GM19351 (cell line): ENCODE results near the gene CNPPD1.
"Not testable (repeated sequence)": the region's sequence is repeated elsewhere in the genome, so short reads cannot be mapped to it uniquely, and the experiment has no call there.

ENCODE experiments used
- ATAC-seq: cut with Tn5 transposase; IDR thresholded peaks from one replicate; pipeline ENCODE4 v1.9.1; 2021; ENCODE audit warnings: mild to moderate bottlenecking, moderate library complexity; ENCODE audit not compliant: unreplicated experiment

CNPPD1 gene

DNA sequence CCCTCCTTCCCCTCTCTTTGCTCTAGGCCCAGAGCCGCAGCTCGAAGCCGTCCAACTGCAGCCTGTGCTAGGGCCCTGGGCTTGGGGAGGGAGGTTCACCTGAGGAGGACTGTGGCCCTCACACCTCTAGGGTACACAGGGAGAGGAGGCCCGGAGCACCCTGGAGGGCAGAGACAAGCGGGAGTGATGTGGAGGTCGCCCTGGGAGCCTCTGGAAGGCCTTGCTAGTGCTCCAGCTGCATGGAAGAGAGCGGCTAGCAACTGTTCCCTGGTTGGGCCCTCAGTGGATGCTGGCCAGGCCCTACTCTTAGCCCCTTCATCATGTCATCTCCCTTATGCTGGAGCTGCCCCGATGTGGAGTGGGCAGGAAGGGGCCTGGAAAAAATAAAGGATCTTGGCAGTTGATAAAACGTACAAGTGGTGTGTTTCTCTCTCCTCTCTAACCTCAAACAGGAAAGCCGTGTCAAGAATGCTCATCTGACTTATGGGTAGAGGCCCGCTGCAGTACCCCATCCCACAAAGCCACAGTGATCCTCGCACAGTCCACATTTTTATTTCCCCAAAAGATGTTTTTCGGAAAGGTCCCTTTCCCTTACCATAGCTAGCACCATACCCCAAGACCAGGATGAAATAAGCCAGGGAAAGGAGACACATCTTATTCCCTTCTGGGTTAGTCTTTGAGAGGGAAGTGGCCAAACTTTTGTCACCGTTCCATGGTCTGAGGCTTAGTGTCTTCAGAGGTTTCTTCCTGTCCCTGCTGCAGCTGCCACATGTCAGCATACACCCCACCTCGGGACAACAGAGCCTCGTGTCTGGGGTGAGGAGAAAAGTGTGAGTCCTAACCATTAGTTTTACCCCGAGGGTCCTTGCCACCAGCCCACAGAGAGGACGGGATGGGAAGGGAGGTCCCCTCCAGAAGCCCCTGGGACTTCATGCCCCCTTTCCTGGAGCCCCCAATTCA, 32.8 kb upstream of the CNPPD1 start:
- ATAC-seq = no peak

DNA sequence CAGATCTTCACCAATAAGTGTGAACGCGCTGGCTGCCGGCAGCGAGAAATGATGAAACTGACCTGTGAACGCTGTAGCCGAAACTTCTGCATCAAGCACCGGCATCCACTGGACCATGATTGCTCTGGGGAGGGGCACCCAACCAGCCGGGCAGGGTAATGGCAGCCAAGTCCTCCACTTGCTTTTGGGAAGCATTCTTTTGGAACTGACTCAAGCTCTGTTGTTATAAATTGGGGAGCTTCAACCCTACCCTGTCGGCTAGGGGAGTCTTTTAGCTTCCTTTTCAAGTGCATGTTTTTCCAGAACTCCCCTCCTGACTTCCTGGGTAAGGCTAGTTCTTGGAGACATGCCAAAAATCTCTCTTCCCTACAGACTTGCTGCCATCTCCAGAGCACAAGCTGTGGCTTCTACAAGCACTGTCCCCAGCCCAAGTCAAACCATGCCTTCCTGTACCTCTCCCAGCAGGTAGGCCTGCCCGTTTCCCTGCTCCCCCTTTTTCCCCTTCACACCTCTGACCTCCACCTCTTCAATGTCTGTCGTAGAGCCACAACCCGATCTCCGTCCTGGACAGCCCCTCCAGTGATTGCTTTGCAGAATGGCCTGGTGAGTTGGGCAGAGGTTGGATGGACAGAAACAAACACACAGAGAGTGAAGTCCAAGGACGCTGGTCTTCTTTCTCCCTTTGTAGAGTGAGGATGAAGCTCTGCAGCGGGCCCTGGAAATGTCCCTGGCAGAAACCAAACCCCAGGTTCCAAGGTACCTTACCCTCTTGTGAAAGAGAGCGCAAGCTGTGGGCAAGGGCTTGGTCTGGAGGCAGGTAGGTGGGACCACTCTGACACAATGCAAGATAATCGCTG, 31.4 kb upstream of the CNPPD1 start:
- no peak for ATAC-seq

DNA sequence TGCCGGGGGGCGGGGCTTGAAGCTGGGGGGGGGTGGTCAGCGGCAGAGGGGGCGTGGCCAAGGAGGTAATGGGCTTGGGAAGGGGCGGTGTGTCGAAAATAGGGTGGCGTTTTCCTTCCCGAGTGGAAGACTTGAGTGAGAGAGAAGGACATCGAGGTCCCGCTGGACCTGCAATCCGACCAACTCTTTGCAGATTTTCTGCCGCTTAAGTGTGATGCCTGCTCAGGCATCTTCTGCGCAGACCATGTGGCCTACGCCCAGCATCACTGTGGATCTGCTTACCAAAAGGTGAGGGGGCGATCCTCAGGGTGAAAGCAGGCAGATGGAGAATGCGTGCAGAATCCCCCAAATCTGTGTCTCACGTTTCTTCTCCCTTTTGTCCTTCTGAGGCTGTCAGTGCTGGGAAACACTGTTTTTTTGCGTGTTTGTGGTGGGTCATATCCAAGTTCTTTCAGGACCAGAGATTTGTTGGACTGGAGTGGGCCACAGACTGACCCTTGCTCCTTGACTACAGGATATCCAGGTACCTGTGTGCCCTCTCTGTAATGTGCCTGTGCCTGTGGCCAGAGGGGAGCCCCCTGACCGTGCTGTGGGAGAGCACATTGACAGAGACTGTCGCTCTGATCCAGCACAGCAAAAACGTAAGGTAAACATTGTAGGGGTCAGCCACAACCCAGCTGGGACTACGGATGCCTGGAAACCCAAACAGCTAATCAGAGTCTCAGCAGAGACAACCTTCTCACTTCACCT, 30.6 kb upstream of the CNPPD1 start:
- no peak for ATAC-seq

DNA sequence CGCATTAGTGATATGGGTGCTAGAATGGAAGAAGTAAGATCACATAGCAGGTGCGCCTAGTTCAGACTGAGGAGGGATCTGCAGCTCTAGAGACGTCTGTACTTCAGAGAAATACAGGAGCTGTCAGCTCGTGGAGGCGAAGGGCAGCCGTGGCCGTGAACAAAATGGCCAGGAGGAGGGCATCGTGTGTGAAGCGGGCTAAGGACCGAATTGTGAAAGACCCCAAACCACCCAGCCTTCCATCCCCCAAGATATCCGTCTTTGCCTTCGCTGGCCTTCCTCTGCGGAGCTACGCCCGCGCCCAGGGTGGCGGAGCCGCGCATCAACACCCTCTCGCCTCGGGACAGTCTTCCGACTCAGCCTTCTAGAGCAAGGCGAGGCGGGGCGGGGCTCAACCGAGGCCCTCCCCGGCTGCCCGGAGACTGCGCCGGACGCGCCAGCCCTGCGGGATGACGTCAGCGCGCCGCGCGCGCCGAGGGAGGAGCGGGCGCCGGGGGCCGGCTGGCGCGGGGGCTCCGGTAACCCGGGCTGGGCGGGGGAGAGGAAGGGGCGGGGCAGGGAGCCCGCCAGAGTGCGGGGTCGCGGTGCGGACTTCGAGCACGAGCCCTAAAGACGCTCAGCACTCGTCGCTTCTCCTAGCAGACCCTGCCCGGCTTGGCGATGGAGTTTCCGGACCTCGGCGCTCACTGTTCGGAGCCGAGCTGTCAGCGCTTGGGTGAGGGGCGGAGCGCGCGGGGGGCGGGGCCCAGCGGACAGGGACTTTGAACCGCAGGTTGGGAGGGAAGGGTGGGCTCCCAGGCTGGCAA, 29.8 kb upstream of the CNPPD1 start, which contains the start of gene ZFAND2B:
Gene ZFAND2B (plus strand): TSS at position 455 of the 806 bp plus-strand sequence. CDS start 206 bp downstream, at position 661.
- peak; percentile 98 for ATAC-seq

DNA sequence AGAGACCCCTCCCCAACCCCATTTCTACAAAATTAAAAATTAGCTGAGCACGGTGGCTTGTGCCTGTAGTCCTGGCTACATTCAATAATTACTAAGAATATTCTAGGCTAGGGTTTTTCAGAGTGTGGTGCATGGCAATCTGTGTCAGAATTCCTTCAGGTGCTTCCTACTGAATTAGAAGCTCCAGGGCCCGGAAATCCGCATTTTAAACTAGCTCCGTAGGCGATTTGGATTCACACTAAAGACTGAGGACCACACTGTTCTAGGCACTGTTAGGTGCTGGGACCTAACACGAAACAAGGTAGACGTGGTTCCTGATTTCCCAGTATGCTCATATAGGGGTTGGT, 29.2 kb upstream of the CNPPD1 start:
- no peak for ATAC-seq

DNA sequence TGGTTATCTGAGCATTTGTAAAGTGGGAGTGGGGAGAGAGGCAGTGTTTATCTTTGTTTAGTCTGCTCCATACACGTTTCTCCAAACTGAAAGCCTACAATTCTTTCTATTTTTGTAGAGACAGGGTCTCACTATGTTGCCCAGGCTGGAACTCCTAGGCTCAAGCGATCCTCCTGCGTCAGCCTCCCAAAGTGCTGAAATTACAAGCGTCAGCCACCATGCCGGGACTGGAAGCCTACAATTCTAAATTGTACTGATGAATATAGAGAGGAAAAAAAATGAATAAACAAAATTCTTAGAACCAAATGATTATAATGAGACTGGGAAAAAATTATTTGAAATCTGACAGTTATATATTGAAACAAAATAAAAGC, 28.4 kb upstream of the CNPPD1 start:
- no peak for ATAC-seq

DNA sequence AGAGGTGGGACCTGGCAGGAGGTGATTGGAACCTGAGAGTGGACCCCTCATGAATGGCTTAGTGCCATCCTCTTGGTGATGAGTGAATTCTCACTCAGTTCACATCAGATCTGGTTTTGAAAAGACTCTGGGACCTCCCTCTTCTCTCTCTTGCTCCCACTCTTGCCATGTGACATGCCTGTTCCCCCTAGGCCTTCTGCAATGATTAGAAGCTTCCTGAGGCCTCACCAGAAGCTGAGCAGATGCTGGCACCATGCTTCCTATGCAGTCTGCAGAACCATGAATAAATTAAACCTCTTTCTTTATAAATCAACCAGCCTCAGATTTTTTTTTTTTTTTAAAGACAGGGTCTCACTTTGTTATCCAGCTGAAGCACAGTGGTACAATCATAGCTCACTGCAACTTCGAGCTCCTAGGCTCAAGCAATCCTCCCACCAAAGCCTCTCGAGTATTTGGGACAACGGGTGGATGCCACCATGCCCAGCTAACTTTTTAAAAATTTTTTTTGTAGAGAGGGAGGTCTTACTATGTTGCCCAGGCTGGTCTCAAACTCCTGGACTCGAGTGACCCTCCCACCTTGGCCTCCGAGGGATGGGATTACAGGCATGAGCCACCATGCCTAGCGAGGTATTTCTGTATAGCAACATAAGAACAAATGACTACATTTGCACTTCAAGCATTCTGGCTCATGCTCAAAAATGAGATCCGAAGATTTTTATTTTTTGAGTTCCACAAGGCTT, 27.9 kb upstream of the CNPPD1 start:
- ATAC-seq = no peak

DNA sequence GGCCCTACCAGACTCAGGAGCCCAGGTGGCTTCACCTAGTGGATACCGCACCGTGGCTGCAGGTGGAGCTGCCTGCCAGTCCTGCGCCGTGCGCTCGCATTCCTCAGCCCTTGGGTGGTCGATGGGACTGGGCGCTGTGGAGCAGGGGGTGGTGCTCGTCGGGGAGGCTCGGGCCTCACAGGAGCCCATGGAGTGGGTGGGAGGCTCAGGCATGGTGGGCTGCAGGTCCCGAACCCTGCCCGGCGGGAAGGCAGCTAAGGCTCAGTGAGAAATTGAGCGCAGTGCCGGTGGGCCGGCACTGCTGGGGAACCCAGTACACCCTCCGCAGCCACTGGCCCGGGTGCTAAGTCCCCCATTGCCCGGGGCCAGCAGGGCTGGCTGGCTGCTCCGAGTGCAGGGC, 24.6 kb upstream of the CNPPD1 start:
- not testable (repeated sequence) for ATAC-seq

DNA sequence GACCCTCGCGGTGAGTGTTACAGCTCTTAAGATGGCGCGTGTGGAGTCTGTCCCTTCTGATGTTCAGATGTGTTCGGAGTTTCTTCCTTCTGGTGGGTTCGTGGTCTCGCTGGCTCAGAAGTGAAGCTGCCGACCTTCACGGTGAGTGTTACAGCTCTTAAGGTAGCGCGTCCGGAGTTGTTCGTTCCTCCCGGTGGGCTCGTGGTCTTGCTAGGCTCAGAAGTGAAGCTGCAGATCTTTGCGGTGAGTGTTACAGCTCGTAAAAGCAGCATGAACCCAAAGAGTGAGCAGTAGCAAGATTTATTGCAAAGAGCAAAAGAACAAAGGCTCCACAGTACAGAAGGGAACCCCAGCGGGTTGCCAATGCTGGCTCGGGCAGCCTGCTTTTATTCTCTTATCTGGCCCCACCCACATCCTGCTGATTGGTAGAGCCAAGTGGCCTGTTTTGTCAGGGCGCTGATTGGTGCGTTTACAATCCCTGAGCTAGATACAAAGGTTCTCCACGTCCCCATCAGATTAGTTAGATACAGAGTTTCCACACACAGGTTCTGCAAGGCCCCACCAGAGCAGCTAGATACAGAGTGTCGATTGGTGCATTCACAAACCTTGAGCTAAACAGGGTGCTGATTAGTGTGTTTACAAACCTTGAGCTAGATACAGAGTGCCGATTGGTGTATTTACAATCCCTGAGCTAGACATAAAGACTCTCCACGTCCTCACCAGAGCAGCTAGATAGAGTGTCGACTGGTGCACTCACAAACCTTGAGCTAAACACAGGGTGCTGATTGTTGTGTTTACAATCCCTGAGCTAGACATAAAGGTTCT, 24.0 kb upstream of the CNPPD1 start:
- not testable (repeated sequence) for ATAC-seq

DNA sequence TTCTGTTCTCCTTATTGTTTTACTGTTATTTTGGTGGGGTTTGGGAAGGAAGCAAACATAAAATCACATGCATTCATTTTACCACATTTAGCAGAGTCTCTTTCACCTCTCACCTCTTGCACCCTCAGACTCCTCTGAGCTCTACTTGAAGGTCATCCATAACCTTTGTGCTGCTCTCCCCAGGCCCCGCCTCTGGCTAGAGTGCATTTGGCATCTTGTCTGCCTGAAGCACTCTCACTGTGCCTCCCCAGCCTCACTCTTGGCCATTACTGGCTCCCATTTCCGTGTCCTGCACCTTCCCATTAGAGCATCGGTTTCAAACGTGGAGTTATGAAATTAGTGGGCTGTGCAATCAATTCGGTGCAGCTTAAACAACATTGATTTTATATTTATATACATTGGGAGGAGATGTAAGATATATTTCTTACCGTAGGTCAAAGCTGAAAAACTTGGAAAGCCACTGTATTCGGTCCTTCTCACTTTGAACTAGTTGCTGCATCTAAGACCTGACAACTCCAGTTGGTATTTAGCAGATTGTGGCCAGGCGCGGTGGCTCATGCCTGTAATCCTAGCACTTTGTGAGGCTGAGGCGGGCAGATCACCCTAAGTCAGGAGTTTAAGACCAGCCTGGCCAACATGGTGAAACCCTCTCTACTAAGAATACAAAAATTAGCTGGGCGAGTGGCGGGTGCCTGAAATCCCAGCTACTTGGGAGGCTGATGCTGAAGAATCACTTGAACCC, 22.9 kb upstream of the CNPPD1 start:
- no peak for ATAC-seq

DNA sequence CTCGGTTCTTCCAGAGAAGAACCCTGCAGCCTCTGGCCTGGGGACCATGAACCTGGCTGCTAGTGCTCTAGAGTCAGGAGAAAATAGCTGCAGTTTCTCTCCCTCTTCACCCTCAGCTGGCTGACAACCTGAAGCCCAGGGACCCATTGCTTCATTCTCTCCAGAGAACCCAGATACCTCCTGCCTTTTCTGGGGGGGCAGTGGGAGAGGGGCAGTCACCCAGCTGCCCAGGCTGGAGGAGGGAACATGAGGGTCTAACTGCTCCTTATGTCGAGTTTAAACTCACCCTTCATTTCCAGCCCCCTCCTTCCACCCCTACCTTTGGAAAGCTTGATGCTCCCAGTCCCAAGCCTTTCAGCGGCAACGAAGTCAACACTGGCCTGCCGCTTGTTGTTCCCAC, 22.2 kb upstream of the CNPPD1 start:
- ATAC-seq = no peak

DNA sequence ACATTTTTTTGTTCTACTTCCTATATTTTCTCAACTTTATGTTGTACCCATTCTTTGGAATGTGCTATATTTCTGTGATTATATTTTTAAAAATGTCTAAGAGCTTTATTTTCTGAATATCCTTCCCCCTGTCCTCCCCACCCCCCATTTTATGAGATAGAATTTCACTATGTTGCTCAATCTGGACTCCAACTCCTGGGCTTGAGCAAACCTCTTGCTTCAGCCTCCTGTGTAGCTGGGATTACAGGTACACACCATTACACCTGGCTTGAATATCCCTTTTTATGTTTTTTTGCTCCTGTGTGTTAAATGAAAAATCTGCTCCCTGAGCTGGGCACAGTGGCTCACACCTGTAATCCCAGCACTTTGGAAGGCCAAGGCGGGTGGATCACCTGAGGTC, 20.7 kb upstream of the CNPPD1 start:
- ATAC-seq = no peak

DNA sequence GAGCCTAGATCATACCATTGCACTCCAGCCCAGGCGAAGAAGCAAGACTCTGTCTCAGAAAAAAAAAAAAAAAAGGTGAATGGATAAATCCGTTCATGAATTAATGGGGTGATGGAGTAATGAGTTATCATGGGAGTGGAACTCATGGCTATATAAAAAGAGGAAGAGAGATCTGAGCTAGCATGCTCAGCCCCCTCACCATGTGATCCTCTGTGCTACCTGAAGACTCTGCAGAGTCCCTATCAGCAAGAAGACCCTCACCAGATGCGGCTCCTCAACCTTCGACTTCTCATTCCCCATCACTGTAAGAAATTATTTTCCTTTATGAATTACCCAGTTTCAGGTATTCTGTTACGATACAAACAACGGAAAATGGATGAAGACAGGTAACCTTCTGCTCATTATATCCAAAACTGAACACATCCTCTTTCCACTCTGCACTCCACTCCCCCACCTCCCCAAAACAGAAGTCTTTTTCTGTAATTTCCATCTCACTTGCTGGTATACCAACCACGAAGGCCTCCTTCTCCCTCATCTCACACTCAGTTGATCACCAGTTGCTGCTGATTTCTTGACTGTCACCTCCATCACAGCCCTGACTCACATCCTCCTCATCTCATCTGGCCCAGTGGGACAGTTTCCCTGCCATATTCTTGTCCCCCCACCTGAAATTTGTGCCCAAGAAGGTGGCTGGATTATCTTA, 10.2 kb upstream of the CNPPD1 start:
- no peak for ATAC-seq

DNA sequence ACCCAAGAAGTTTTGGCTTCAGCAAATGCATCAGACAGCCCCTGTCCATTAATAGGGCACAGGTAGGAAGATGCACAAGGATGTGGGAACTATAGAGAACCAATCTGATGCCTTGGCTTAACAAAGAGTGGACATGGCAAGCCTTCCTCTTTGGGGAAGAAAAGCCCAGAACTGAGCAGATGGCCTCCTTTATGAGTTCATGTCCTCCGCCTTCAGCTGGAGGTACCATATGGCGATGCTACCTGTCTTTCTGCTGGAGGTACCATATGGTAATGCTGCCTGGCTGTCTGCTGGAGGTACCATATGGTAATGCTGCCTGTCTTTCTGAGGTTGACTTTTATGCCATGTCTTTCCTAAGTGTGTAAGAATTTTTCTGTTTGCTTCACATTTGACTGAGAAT, 7.4 kb upstream of the CNPPD1 start:
- no peak for ATAC-seq

DNA sequence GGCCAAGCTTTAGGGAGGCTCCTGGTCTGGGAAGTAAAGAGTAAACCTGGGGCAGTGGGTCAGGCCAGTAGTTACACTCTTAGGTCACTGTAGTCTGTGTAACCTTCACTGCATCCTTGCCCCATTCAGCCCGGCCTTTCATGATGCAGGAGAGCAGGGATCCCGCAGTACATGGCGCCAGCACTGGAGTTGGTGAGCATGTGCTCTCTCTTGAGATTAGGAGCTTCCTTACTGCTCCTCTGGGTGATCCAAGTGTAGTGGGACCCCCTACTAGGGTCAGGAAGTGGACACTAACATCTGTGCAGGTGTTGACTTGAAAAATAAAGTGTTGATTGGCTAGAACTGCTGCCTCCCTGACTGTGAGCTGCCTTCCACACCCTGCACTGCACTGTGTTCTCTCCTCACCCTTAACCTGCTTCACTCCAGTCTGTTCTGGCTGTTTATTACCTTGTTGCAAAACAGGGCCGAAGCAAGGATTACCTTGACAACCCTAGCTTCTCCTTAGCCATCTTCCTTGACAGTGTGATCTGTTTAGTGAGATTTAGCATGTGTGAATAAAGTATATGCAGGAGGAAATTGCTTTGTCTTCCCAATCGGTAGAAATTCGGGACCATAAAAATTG, 6.5 kb upstream of the CNPPD1 start:
- ATAC-seq = no peak

DNA sequence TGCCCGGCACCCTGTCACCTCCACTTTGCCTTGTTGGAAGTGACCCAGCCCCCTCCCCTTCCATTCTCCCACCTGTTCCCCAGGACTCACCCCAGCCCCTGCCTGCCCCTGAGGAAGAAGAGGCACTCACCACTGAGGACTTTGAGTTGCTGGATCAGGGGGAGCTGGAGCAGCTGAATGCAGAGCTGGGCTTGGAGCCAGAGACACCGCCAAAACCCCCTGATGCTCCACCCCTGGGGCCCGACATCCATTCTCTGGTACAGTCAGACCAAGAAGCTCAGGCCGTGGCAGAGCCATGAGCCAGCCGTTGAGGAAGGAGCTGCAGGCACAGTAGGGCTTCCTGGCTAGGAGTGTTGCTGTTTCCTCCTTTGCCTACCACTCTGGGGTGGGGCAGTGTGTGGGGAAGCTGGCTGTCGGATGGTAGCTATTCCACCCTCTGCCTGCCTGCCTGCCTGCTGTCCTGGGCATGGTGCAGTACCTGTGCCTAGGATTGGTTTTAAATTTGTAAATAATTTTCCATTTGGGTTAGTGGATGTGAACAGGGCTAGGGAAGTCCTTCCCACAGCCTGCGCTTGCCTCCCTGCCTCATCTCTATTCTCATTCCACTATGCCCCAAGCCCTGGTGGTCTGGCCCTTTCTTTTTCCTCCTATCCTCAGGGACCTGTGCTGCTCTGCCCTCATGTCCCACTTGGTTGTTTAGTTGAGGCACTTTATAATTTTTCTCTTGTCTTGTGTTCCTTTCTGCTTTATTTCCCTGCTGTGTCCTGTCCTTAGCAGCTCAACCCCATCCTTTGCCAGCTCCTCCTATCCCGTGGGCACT, 5.8 kb upstream of the CNPPD1 start:
- no peak for ATAC-seq
